Measurements from ENCODE around the gene RAD51AP2.

The RAD51AP2 gene

DNA sequence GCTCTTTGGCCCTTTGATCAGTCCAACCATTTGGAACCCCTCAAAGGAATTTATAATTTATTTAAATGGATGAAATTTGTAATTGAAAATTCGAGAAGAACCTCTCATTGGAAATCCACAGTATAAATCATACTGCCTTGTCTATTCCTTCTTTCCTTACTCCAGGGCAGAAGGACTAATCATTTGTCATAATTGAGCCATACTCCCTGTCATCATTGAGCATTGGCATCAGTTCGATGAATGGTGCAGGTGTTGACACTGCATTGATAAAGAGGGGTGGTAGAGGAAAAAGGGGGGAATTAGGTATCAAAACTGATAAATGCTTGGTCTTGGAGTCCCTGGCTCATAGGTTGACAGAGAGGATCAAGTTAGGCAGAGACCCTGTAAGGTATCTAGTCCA lies 24.2 kb upstream of the RAD51AP2 start:
- Histone ChIP-seq H3F3A (ENCODE audit: low read depth) (no peaks in the 10 kb centered on the region), H3K9ac (ENCODE audit: low read depth, low read length, poor library complexity, severe bottlenecking) (no peak overlapping the region), H3K4me2 (ENCODE audit: low read depth, low read length, poor library complexity, severe bottlenecking) (no peak overlapping the region), H3K9me2 (replicated peaks; ENCODE audit: low read depth, low read length) (no peaks in the 10 kb centered on the region), H3K4me3 (ENCODE audit: low read length, poor library complexity, severe bottlenecking) (no peak overlapping the region), H3K79me2 (ENCODE audit: insufficient read depth, low read length) (no peaks in the 10 kb centered on the region), H3K36me3 (ENCODE audit: insufficient read depth, low read length) (no peaks in the 10 kb centered on the region), H3K9me3 (ENCODE audit: insufficient read depth, low read depth, low read length) (no peaks in the 10 kb centered on the region), H3K4me1 (ENCODE audit: insufficient read depth, low read length, poor library complexity, severe bottlenecking) (no peaks in the 10 kb centered on the region), H3K27me3 (ENCODE audit: insufficient read depth, low read length, poor library complexity, severe bottlenecking) (no peaks in the 10 kb centered on the region), H2AFZ (ENCODE audit: low read length) (no peak overlapping the region), H4K20me1 (ENCODE audit: insufficient read depth, low read length, poor library complexity, severe bottlenecking) (no peaks in the 10 kb centered on the region)
- TF ChIP-seq, protein P1, sequence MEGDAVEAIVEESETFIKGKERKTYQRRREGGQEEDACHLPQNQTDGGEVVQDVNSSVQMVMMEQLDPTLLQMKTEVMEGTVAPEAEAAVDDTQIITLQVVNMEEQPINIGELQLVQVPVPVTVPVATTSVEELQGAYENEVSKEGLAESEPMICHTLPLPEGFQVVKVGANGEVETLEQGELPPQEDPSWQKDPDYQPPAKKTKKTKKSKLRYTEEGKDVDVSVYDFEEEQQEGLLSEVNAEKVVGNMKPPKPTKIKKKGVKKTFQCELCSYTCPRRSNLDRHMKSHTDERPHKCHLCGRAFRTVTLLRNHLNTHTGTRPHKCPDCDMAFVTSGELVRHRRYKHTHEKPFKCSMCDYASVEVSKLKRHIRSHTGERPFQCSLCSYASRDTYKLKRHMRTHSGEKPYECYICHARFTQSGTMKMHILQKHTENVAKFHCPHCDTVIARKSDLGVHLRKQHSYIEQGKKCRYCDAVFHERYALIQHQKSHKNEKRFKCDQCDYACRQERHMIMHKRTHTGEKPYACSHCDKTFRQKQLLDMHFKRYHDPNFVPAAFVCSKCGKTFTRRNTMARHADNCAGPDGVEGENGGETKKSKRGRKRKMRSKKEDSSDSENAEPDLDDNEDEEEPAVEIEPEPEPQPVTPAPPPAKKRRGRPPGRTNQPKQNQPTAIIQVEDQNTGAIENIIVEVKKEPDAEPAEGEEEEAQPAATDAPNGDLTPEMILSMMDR (conservative IDR thresholded peaks at IDR 0.05; ENCODE audit: low read length) = no peak
- TF ChIP-seq EZH2phosphoT487 (IDR thresholded peaks at IDR 0.05; ENCODE audit: borderline replicate concordance) = no peak

DNA sequence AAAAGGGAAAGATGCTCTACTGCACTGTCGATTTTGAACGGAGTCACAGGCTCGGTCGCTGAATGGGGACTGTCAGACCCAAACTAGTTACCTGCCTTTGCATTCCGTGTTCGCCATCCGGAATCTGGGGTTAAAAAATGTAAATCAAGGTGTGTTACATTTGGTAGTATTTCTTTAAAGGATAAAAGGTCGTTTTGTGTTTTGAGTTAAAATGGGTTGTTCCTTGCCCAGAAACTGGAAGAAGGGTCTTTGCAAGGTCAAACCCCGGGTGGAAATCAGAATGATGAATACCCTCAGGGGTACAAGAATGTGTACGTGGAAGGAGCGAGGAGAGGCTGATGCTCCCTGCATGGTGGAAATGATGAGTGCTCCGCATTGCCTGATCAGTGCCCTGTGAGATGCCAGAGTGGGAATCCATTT lies 23.3 kb upstream of the RAD51AP2 start:
- TF ChIP-seq, protein P1 (conservative IDR thresholded peaks at IDR 0.05; ENCODE audit: low read length) = no peak
- TF ChIP-seq EZH2phosphoT487 (IDR thresholded peaks at IDR 0.05; ENCODE audit: borderline replicate concordance) = no peak
- Histone ChIP-seq H3K79me2 (ENCODE audit: insufficient read depth, low read length) (no peaks in the 10 kb centered on the region), H3K4me3 (ENCODE audit: low read length, poor library complexity, severe bottlenecking) (no peak overlapping the region), H3K4me1 (ENCODE audit: insufficient read depth, low read length, poor library complexity, severe bottlenecking) (no peaks in the 10 kb centered on the region), H3K4me2 (ENCODE audit: low read depth, low read length, poor library complexity, severe bottlenecking) (no peak overlapping the region), H2AFZ (ENCODE audit: low read length) (no peak overlapping the region), H3K27me3 (ENCODE audit: insufficient read depth, low read length, poor library complexity, severe bottlenecking) (no peaks in the 10 kb centered on the region), H3K9me3 (ENCODE audit: insufficient read depth, low read depth, low read length) (no peaks in the 10 kb centered on the region), H3K36me3 (ENCODE audit: insufficient read depth, low read length) (no peaks in the 10 kb centered on the region), H3K9ac (ENCODE audit: low read depth, low read length, poor library complexity, severe bottlenecking) (no peak overlapping the region), H3K9me2 (replicated peaks; ENCODE audit: low read depth, low read length) (no peaks in the 10 kb centered on the region), H3F3A (ENCODE audit: low read depth) (no peaks in the 10 kb centered on the region), H4K20me1 (ENCODE audit: insufficient read depth, low read length, poor library complexity, severe bottlenecking) (no peaks in the 10 kb centered on the region)

DNA sequence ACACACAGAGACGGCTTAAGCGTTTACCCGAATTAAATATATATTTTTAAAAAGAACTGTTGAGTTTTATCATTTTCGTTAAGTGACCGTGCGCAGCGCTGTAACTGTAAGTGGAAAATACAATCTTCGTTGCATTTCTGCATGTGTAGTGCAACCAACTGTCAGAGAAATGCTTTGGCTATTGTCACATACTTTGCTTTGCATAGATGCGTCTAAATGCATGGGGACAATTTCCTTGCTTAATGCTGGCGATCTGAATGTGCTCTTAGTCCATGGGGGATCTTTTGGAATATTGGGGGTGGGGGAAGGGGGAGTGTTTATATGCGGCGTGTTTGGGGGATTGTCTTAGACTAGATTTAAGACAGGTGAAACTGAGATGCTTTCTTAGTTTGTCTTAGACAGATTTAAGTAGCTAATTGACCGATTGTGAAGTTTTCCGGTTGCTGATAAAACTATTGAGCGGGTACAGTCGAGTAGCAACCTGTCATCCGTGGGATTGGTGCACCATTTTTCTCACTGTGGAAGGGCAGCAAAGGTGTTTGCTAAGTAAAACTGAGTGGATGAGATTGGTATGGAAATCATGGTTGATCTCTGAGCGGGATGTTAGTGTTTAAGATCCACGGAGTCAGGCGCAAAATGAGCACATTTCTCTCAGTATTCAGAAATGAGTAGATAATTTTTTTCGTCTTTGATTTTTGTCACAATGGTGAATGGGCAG lies 22.7 kb upstream of the RAD51AP2 start:
- no peaks in the 10 kb centered on the region for H3K9me2 ChIP-seq (replicated peaks; ENCODE audit: low read depth, low read length)
- H2AFZ ChIP-seq (ENCODE audit: low read length) = no peak overlapping the region
- H3K79me2 ChIP-seq (ENCODE audit: insufficient read depth, low read length) = no peaks in the 10 kb centered on the region
- H3K36me3 ChIP-seq (ENCODE audit: insufficient read depth, low read length) = no peaks in the 10 kb centered on the region
- no peaks in the 10 kb centered on the region for H3F3A ChIP-seq (ENCODE audit: low read depth)
- H3K27me3 ChIP-seq (ENCODE audit: insufficient read depth, low read length, poor library complexity, severe bottlenecking) = no peaks in the 10 kb centered on the region
- H4K20me1 ChIP-seq (ENCODE audit: insufficient read depth, low read length, poor library complexity, severe bottlenecking) = no peaks in the 10 kb centered on the region
- H3K4me1 ChIP-seq (ENCODE audit: insufficient read depth, low read length, poor library complexity, severe bottlenecking) = no peaks in the 10 kb centered on the region
- H3K9me3 ChIP-seq (ENCODE audit: insufficient read depth, low read depth, low read length) = no peaks in the 10 kb centered on the region
- H3K4me2 ChIP-seq (ENCODE audit: low read depth, low read length, poor library complexity, severe bottlenecking) = no peak overlapping the region
- TF ChIP-seq, protein P1 (conservative IDR thresholded peaks at IDR 0.05; ENCODE audit: low read length) = no peak
- TF ChIP-seq EZH2phosphoT487 (IDR thresholded peaks at IDR 0.05; ENCODE audit: borderline replicate concordance) = no peak
- H3K9ac ChIP-seq (ENCODE audit: low read depth, low read length, poor library complexity, severe bottlenecking) = no peak overlapping the region
- H3K4me3 ChIP-seq (ENCODE audit: low read length, poor library complexity, severe bottlenecking) = no peak overlapping the region
